Camera-type eye (tissue), 1 donor: ENCODE results near the gene TP53TG3B. TPM values are rescaled to one million over a fixed set of nuclear protein-coding genes. Genes with fewer than 3 reads are reported as not detected.

ENCODE experiments used
- total RNA-seq: library from RNA; depleted of rRNA; stranded (reverse); fragments of >200 nt; gene quantifications from one replicate; pipeline ENCODE4 v1.2.3, GENCODE V29; 2014

Gene TP53TG3B, protein sequence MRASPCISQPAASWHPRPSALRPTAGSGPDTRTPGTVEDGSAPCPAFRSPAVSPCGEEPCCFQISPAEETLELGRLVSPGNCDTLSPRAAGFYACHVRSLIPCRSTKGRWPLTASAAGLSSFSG
- not detected for total RNA-seq

DNA sequence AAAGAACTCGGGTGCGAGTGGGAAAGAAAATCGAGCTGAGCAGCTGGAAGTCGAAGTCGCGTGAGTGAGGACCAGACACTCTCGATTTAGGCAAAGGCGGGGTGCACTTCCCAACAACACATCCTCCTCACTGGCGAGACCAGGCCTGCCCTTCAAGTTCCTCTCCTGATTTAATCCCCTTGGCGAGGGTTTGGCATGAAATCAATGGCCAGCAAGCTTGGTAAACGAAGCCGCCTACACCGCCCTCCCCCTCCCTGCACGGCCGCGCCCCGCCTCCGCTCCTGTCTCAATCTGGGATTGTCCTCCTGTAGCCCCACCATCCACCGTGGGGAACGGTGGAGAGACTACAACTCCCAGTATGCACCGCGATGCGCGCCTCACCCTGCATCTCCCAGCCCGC is at the start of gene TP53TG3B:
Gene TP53TG3B, plus strand, starts transcription at position 301 of the 400 bp plus-strand sequence. Its CDS starts 68 bp downstream, at position 369.

Other genes starting within 250 kb of the TP53TG3B start
- not detected for gene TP53TG3C, start 166.6 kb upstream of the TP53TG3B start, total RNA-seq
- not detected for gene TP53TG3E, start 56.5 kb upstream of the TP53TG3B start, total RNA-seq
- not detected for gene TP53TG3F, start 98.8 kb downstream of the TP53TG3B start, total RNA-seq